GM12878 (cell line): ENCODE results near the gene ZNF763. TPM values are rescaled to one million over a fixed set of nuclear protein-coding genes. Genes with fewer than 3 reads are reported as not detected.

Source experiments
- ATAC-seq: fragments of 200-7000 bp; cut with Tn5 transposase; 3 replicates; pipeline ENCODE4 v1.9.1; 2020; ENCODE audit warnings: mild to moderate bottlenecking, moderate library complexity
- BruUV-seq: library from RNA; stranded (reverse); fragments of 400-500 nt; replicated peaks from 2 replicates; lab custom pipeline; 2021; lab: Mats Ljungman, UMichigan
- CTCF ChIA-PET: fragments of 300-600 bp; sonication (Branson Sonifier 250); formaldehyde crosslinking; extraction: SDS; loops from one replicate; lab custom pipeline; 2021; ENCODE audit warnings: inconsistent platforms; lab: Yijun Ruan, JAX
- POLR2A ChIA-PET: fragments of 350-600 bp; formaldehyde crosslinking; extraction: SDS; loops from one replicate; lab custom pipeline; 2021; ENCODE audit warnings: inconsistent platforms; lab: Charles Lee
- RAD21 ChIA-PET: fragments of 300-600 bp; sonication (Branson Sonifier 250); formaldehyde crosslinking; loops from one replicate; lab custom pipeline; 2023; ENCODE audit warnings: antibody characterized with exemption; ENCODE audit not compliant: unreplicated experiment; lab: Charles Lee
- SMC1A ChIA-PET: fragments of 300-600 bp; sonication (Branson Sonifier 250); formaldehyde crosslinking; loops from one replicate; lab custom pipeline; 2023; ENCODE audit not compliant: unreplicated experiment, uncharacterized antibody; lab: Charles Lee
- DNase-seq: peaks from one replicate; pipeline ENCODE4 v3.0.0-alpha.2; 2011; ENCODE audit warnings: low read depth, low spot score
- FAIRE-seq: peaks from 3 replicates; lab custom pipeline; 2011; peaks lifted over from hg19 to GRCh38; lab: Jason Lieb, UNC
- H2AFZ ChIP-seq: 2 replicates; pipeline ENCODE4 v1.6.0; 2011; ENCODE audit warnings: low read depth, low read length, control low read depth; ENCODE audit not compliant: control insufficient read depth
- H3K27ac ChIP-seq: 2 replicates; pipeline ENCODE4 v1.5.1; 2011; ENCODE audit warnings: control low read depth; ENCODE audit not compliant: control insufficient read depth, insufficient read depth
- H3K27me3 ChIP-seq, 2 experiments: replicated peaks in 1 of 2; 2 replicates each; pipeline versions ENCODE4 v1.6.0 to v1.6.1; 2011; ENCODE audit warnings: low read length in 1 of 2; ENCODE audit not compliant: control insufficient read depth in 2 of 2, insufficient read depth in 2 of 2
- H3K36me3 ChIP-seq, 2 experiments: 2 replicates each; pipeline ENCODE4 v1.5.1; 2011; ENCODE audit warnings: low read length in 1 of 2; ENCODE audit not compliant: control insufficient read depth in 2 of 2, insufficient read depth in 2 of 2
- H3K4me1 ChIP-seq: 2 replicates; pipeline ENCODE4 v1.6.1; 2011; ENCODE audit warnings: mild to moderate bottlenecking, low read length, moderate library complexity, mixed read lengths; ENCODE audit not compliant: control insufficient read depth, insufficient read depth
- H3K4me2 ChIP-seq: 2 replicates; pipeline ENCODE4 v1.6.0; 2011; ENCODE audit warnings: control low read depth; ENCODE audit not compliant: control insufficient read depth, insufficient read depth
- H3K4me3 ChIP-seq: fragments of 200-600 bp; sonication (generic); 2 replicates; pipeline ENCODE4 v1.5.1; 2016
- H3K79me2 ChIP-seq: 2 replicates; pipeline ENCODE4 v1.6.0; 2011; ENCODE audit warnings: low read length; ENCODE audit not compliant: control insufficient read depth, insufficient read depth
- H3K9ac ChIP-seq: 2 replicates; pipeline ENCODE4 v1.8.0; 2011; ENCODE audit warnings: low read length, control low read depth, mixed read lengths; ENCODE audit not compliant: control insufficient read depth, insufficient read depth
- H3K9me3 ChIP-seq: replicated peaks from 3 replicates; pipeline ENCODE4 v1.5.1; 2011; ENCODE audit warnings: mild to moderate bottlenecking, low read length; ENCODE audit not compliant: control insufficient read depth, insufficient read depth
- H4K20me1 ChIP-seq: 2 replicates; pipeline ENCODE4 v1.6.0; 2011; ENCODE audit not compliant: control insufficient read depth, insufficient read depth
- BCL11A ChIP-seq: IDR thresholded peaks from 2 replicates; pipeline ENCODE4 v1.6.1; 2011; ENCODE audit warnings: low read depth, low read length
- CBX3 ChIP-seq: fragments of 200-600 bp; sonication (generic); IDR thresholded peaks from 2 replicates; pipeline ENCODE4 v1.6.1; 2016; ENCODE audit warnings: low read depth, borderline replicate concordance
- CHD1 ChIP-seq: IDR thresholded peaks from 2 replicates; pipeline ENCODE4 v1.6.1; 2012; ENCODE audit warnings: low read depth, low read length, improper control_type of control experiment
- GABPA ChIP-seq: IDR thresholded peaks from 2 replicates; pipeline ENCODE4 v1.6.1; 2014; ENCODE audit warnings: antibody characterized with exemption, low read depth, mild to moderate bottlenecking, inconsistent platforms
- NR2F1 ChIP-seq: fragments of 450-650 bp; conservative IDR thresholded peaks from 2 replicates; pipeline ENCODE4 v1.6.1; 2017; ENCODE audit warnings: mild to moderate bottlenecking
- NRF1 ChIP-seq: conservative IDR thresholded peaks from 2 replicates; pipeline ENCODE4 v1.6.1; 2011; ENCODE audit warnings: mild to moderate bottlenecking, low read depth, low read length, improper control_type of control experiment
- PAX5 ChIP-seq: IDR thresholded peaks from 2 replicates; pipeline ENCODE4 v1.6.1; 2011; ENCODE audit warnings: low read depth, low read length, borderline replicate concordance
- POLR2A ChIP-seq: IDR thresholded peaks from 2 replicates; pipeline ENCODE4 v1.6.1; 2011; ENCODE audit warnings: low read depth, mild to moderate bottlenecking, low read length
- POLR2AphosphoS5 ChIP-seq: IDR thresholded peaks from 2 replicates; pipeline ENCODE4 v1.6.1; 2011; ENCODE audit warnings: mild to moderate bottlenecking, low read length, inconsistent platforms
- RELB ChIP-seq: fragments of 450-650 bp; IDR thresholded peaks from 2 replicates; pipeline ENCODE4 v1.6.1; 2017; ENCODE audit warnings: low read depth, mild to moderate bottlenecking, moderate library complexity
- SIN3A ChIP-seq: IDR thresholded peaks from 2 replicates; pipeline ENCODE4 v1.6.1; 2012; ENCODE audit warnings: low read depth, low read length, improper control_type of control experiment
- SKIL ChIP-seq: fragments of 450-650 bp; IDR thresholded peaks from 2 replicates; pipeline ENCODE4 v1.6.1; 2017; ENCODE audit warnings: mild to moderate bottlenecking, low read depth, inconsistent platforms; ENCODE audit not compliant: poor library complexity, severe bottlenecking
- SREBF1 ChIP-seq: IDR thresholded peaks from 2 replicates; pipeline ENCODE4 v1.6.1; 2012; ENCODE audit warnings: mild to moderate bottlenecking, low read length
- USF2 ChIP-seq: IDR thresholded peaks from 2 replicates; pipeline ENCODE4 v1.6.1; 2011; ENCODE audit warnings: low read depth, low read length, improper control_type of control experiment, borderline replicate concordance
- ZNF384 ChIP-seq: IDR thresholded peaks from 2 replicates; pipeline ENCODE4 v1.6.1; 2012; ENCODE audit warnings: low read depth, mild to moderate bottlenecking, low read length, improper control_type of control experiment, borderline replicate concordance
- ZNF592 ChIP-seq: fragments of 450-650 bp; IDR thresholded peaks from 2 replicates; pipeline ENCODE4 v1.6.1; 2017; ENCODE audit warnings: mild to moderate bottlenecking, moderate library complexity
- whole genome bisulfite sequencing: methylation state at CpG from one replicate; pipeline ENCODE4 v1.1.6; 2016; ENCODE audit warnings: low lambda C conversion rate; ENCODE audit not compliant: insufficient replicate concordance, insufficient coverage; ENCODE audit errors: missing lambda C conversion rate; 5-methylcytosine and 5-hydroxymethylcytosine counted together
- in situ Hi-C: fragments of 300-500 bp; cut with MboI; formaldehyde crosslinking; loops from 9 replicates; pipeline ENCODE4 v1.14.3; 2018; ENCODE audit warnings: mixed read lengths
- intact Hi-C: fragments of 100-400 bp; cut with micrococcal nuclease; formaldehyde crosslinking; loops from one replicate; pipeline ENCODE4 v1.14.2; 2022; ENCODE audit not compliant: unreplicated experiment
- polyA plus RNA-seq, 11 experiments: library from polyadenylated mRNA; depleted of rRNA in 4 of 11; unstranded in 6 of 11; stranded (reverse) in 5 of 11; fragments of >200 nt; fragmentation: Nextera tagmentation in 4 of 11; fragmentation: Illumina TruSeq in 1 of 11; extraction: Ambion mirVana in 4 of 11; extraction: Trizol in 1 of 11; gene quantifications; 1 replicate in 1 of 11; 2 replicates in 10 of 11; pipeline versions ENCODE4 v1.2.1 to v1.2.3, GENCODE V29; 2011 to 2016; ENCODE audit warnings: inconsistent platforms in 2 of 11, missing spikeins in 2 of 11, low read depth in 1 of 11
- total RNA-seq, 4 experiments: library from RNA; depleted of rRNA in 3 of 4; stranded (reverse); fragments of >200 nt in 3 of 4; fragmentation: Illumina TruSeq in 1 of 4; extraction: Trizol in 1 of 4; gene quantifications; 2 replicates each; pipeline versions ENCODE4 v1.2.1 to v1.2.3, GENCODE V29; 2013 to 2021

The ZNF763 gene
- total and polyA plus RNA-seq, 10 of the 15 experiments (the other 5 are each of a cell fraction or from before 2014, with no cell fraction given): 0.62 to 1.8 (median 1.1) TPM

- Histone ChIP-seq H3K9me3 (no peaks in the 10 kb centered on the region), H3K4me3 (peak overlapping the region; percentile 70; the same call in 1 of the 2 replicates), H3K4me1 (peaks cover 7% of the 10 kb centered on the region), H3K36me3 (no peaks in the 10 kb centered on the region), H3K79me2 (no peaks in the 10 kb centered on the region), H3K27ac (peak overlapping the region; percentile 94), H2AFZ (peak overlapping the region; percentile 97), H3K9ac (peak overlapping the region; percentile 90; the same call in 1 of the 2 replicates), H3K27me3 (no peaks in the 10 kb centered on the region), H3K4me2 (peak overlapping the region; percentile 94), H4K20me1 (no peaks in the 10 kb centered on the region)
- RAD21 ChIA-PET: interaction anchor here (0.6 to 3.5 kb wide), 18 partner anchors 20 to 176 kb away, joined by 3 to 36 read pairs (median 4); partner anchors contain the start of genes ZNF20, ZNF491, ZNF700 and ZNF878
- TSS peak; percentile 60 for BruUV-seq
- SMC1A ChIA-PET: interaction anchor here (0.6 to 4.7 kb wide), 10 partner anchors 24 to 176 kb away, joined by 3 to 54 read pairs (median 4); partner anchors contain the start of genes ZNF20, ZNF700 and ZNF878
- intact Hi-C loops: loop anchor here (1.0 kb wide), 2 partner anchors 24 to 177 kb away; no protein-coding TSS in a partner anchor
- under 1% methylated on average over 8 of the region's 8 CpGs for WGBS
- POLR2A ChIA-PET: interaction anchor here (0.7 to 3.1 kb wide), 6 partner anchors 21 to 95 kb away, joined by 3 to 18 read pairs (median 3); partner anchors contain the start of gene ZNF700
- DNase-seq (no peak), FAIRE-seq (no peak), ATAC-seq (peak; percentile 49; the same call in 2 of the 3 replicates)
- in situ Hi-C loops: loop anchor here (5.0 kb wide), 1 partner anchor 178 kb away; the partner anchor contains the start of gene ZNF20
- CTCF ChIA-PET: interaction anchor here (0.7 to 5.7 kb wide), 25 partner anchors 10 to 436 kb away, joined by 3 to 83 read pairs (median 5); partner anchors contain the start of genes ZNF20, ZNF433, ZNF491 and ZNF700
- TF ChIP-seq POLR2A: no peak
- TF ChIP-seq USF2: no peak
- TF ChIP-seq GABPA: no peak
- TF ChIP-seq BCL11A: no peak
- 0 out of 2 replicates have a peak, but pooled peaks have one; percentile 5 for TF ChIP-seq PAX5
- no peak for TF ChIP-seq SIN3A
- no peak for TF ChIP-seq ZNF384
- TF ChIP-seq POLR2AphosphoS5: no peak
- TF ChIP-seq ZNF592: no peak
- peak; percentile 62; the same call in 1 of the 2 replicates for TF ChIP-seq NR2F1
- no peak for TF ChIP-seq NRF1
- no peak for TF ChIP-seq CBX3
- TF ChIP-seq SREBF1: no peak
- no peak for TF ChIP-seq CHD1
- peak; percentile 53 for TF ChIP-seq SKIL
- 0 out of 2 replicates have a peak, but pooled peaks have one; percentile 18 for TF ChIP-seq RELB
Observed at GRCh38 chr19:11964496-11964857, 363 bp upstream of the ZNF763 start.
